Fibroblast of gingiva (primary cell): ENCODE data around the gene CALM1.

ENCODE experiments used
- DNase-seq: peaks from one replicate; pipeline ENCODE4 v3.0.0-alpha.2; 2011; ENCODE audit warnings: low read depth

The CALM1 gene

GRCh38 chr14:90443161-90444076, 46.6 kb downstream of the CALM1 start:
- DNase-seq: no peak

- no peak for DNase-seq
Measured at GRCh38 chr14:90444077-90444696, 47.4 kb downstream of the CALM1 start.

GRCh38 chr14:90445011-90445410, 48.2 kb downstream of the CALM1 start:
- DNase-seq: no peak

GRCh38 chr14:90446405-90446804, 49.6 kb downstream of the CALM1 start:
- DNase-seq: no peak

- DNase-seq: no peak
Measured at GRCh38 chr14:90447720-90448497, 51.1 kb downstream of the CALM1 start.

- no peak for DNase-seq
Measured at GRCh38 chr14:90449411-90449810, 52.6 kb downstream of the CALM1 start.

GRCh38 chr14:90450151-90450550, 53.3 kb downstream of the CALM1 start:
- DNase-seq: no peak

GRCh38 chr14:90450667-90451066, 53.8 kb downstream of the CALM1 start:
- no peak for DNase-seq

- DNase-seq: no peak
Measured at GRCh38 chr14:90451443-90451842, 54.6 kb downstream of the CALM1 start.

GRCh38 chr14:90451961-90452360, 55.1 kb downstream of the CALM1 start:
- DNase-seq: no peak

- no peak for DNase-seq
Measured at GRCh38 chr14:90452366-90452765, 55.5 kb downstream of the CALM1 start.

- DNase-seq: no peak
Measured at GRCh38 chr14:90453401-90453951, 56.6 kb downstream of the CALM1 start.

GRCh38 chr14:90454041-90455000, 57.5 kb downstream of the CALM1 start:
- DNase-seq: peak; percentile 64

- no peak for DNase-seq
Measured at GRCh38 chr14:90455100-90455571, 58.3 kb downstream of the CALM1 start.

GRCh38 chr14:90456551-90456950, 59.7 kb downstream of the CALM1 start:
- no peak for DNase-seq

- no peak for DNase-seq
Measured at GRCh38 chr14:90457186-90457585, 60.4 kb downstream of the CALM1 start.
